Small intestine (tissue), 7 donors: Measurements from ENCODE around the gene TMED7. TPM values are rescaled to one million over a fixed set of nuclear protein-coding genes. Genes with fewer than 3 reads are reported as not detected.
"Not testable (repeated sequence)": the region's sequence is repeated elsewhere in the genome, so short reads cannot be mapped to it uniquely, and the experiment has no call there.

ENCODE experiments used
- DNase-seq, 2 donors: peaks; one replicate each; pipeline versions ENCODE4 v3.0.0 to v3.0.0-alpha.2; 2013
- FAIRE-seq: peaks from 2 replicates; lab custom pipeline; 2012; peaks lifted over from hg19 to GRCh38; lab: Jason Lieb, UNC
- H3K27ac ChIP-seq, 3 donors: one replicate each; pipeline ENCODE4 v1.5.1; 2013; ENCODE audit warnings: low read length in 2 of 3, mild to moderate bottlenecking in 2 of 3, control low read depth in 1 of 3, inconsistent platforms in 1 of 3, low read depth in 1 of 3, moderate library complexity in 1 of 3
- H3K27me3 ChIP-seq, 3 donors: one replicate each; pipeline ENCODE4 v1.6.1; 2013; ENCODE audit warnings: low read length in 3 of 3, inconsistent platforms in 1 of 3; ENCODE audit not compliant: control insufficient read depth in 3 of 3, insufficient read depth in 3 of 3
- H3K36me3 ChIP-seq, 3 donors: one replicate each; pipeline ENCODE4 v1.6.1; 2013; ENCODE audit warnings: low read length in 3 of 3, inconsistent platforms in 1 of 3, low read depth in 1 of 3, mild to moderate bottlenecking in 1 of 3, moderate library complexity in 1 of 3; ENCODE audit not compliant: control insufficient read depth in 3 of 3, insufficient read depth in 2 of 3
- H3K4me1 ChIP-seq, 3 donors: one replicate each; pipeline ENCODE4 v1.6.1; 2013; ENCODE audit warnings: low read length in 2 of 3, inconsistent platforms in 1 of 3, low read depth in 1 of 3, mild to moderate bottlenecking in 1 of 3, moderate library complexity in 1 of 3; ENCODE audit not compliant: control insufficient read depth in 3 of 3, insufficient read depth in 2 of 3
- H3K4me3 ChIP-seq, 3 donors: one replicate each; pipeline ENCODE4 v1.5.1; 2013; ENCODE audit warnings: low read length in 3 of 3, control low read depth in 1 of 3, inconsistent platforms in 1 of 3, low read depth in 1 of 3, mild to moderate bottlenecking in 1 of 3, moderate library complexity in 1 of 3
- H3K9me3 ChIP-seq, 2 donors: one replicate each; pipeline ENCODE4 v1.6.1; 2013; ENCODE audit warnings: low read depth in 1 of 2, low read length in 1 of 2; ENCODE audit not compliant: control insufficient read depth in 2 of 2, insufficient read depth in 1 of 2
- WGBS, 3 donors: extraction: QIAGEN DNeasy Blood & Tissue Kit; methylation state at CpG; one replicate each; pipeline ENCODE4 v1.1.7; 2013; 5-methylcytosine and 5-hydroxymethylcytosine counted together
- polyA plus RNA-seq, 4 donors: library from polyadenylated mRNA; stranded (reverse) in 3 of 4; unstranded in 1 of 4; fragments of 200-250 nt in 3 of 4; fragments of 120-200 nt in 1 of 4; gene quantifications; one replicate each; pipeline versions ENCODE4 v1.2.1 to v1.2.3, GENCODE V29; 2013
- donor health status: healthy with polysubstance abuse.
- donor health status: control.
- donor health status: control.
- donor health status: Bipolar disorder and iron deficiency.
- donor health status: healthy.

Gene TMED7
- polyA plus RNA-seq, 4 donors, result 12.7 to 128 (median 25.7) TPM

GRCh38 chr5:115657881-115658233, 32.0 kb upstream of the TMED7 start:
- H3K27me3 ChIP-seq, result peaks cover 0 to 3% (median 0%) of the 10 kb centered on the region in 3 donors
- FAIRE-seq, result no peak
- no peaks in the 10 kb centered on the region for H3K36me3 ChIP-seq

GRCh38 chr5:115657125-115657880, 31.5 kb upstream of the TMED7 start:
- FAIRE-seq (no peak), DNase-seq (no peak)
- WGBS, 3 donors, result 80 to 89% (median 83%) methylated on average over 2 of the region's 2 CpGs

More at GRCh38 chr5:115657881-115658233, 32.0 kb upstream of the TMED7 start:
- no peaks in the 10 kb centered on the region for H3K9me3 ChIP-seq
- no peak for DNase-seq
- H3K27ac ChIP-seq, result no peak overlapping the region
- 81 to 84% (median 83%) methylated on average over 2 of the region's 2 CpGs for WGBS, 3 donors
- H3K4me3 ChIP-seq, result no peak overlapping the region
- H3K4me1 ChIP-seq, result no peaks in the 10 kb centered on the region

GRCh38 chr5:115656404-115656803, 30.6 kb upstream of the TMED7 start:
- H3K27ac ChIP-seq, result no peak overlapping the region
- no peaks in the 10 kb centered on the region for H3K36me3 ChIP-seq
- 83 to 100% (median 94%) methylated on average over 1 of the region's 1 CpG for WGBS, 3 donors
- H3K27me3 ChIP-seq, result peaks cover 0 to 3% (median 0%) of the 10 kb centered on the region in 3 donors
- H3K4me3 ChIP-seq, result no peak overlapping the region
- DNase-seq (no peak), FAIRE-seq (no peak)
- H3K9me3 ChIP-seq, result no peaks in the 10 kb centered on the region
- H3K4me1 ChIP-seq, result no peaks in the 10 kb centered on the region

More at GRCh38 chr5:115657125-115657880, 31.5 kb upstream of the TMED7 start:
- H3K4me1 ChIP-seq, result no peaks in the 10 kb centered on the region
- H3K27me3 ChIP-seq, result peaks cover 0 to 3% (median 0%) of the 10 kb centered on the region in 3 donors
- H3K4me3 ChIP-seq, result no peak overlapping the region
- no peaks in the 10 kb centered on the region for H3K36me3 ChIP-seq
- H3K27ac ChIP-seq, result no peak overlapping the region
- H3K9me3 ChIP-seq, result no peaks in the 10 kb centered on the region

- WGBS, 3 donors, result 11 to 52% (median 35%) methylated on average over 1 of the region's 1 CpG
- FAIRE-seq (no peak), DNase-seq (no peak)
- H3K4me3 ChIP-seq, result no peak overlapping the region
- no peak overlapping the region for H3K27ac ChIP-seq
- H3K4me1 ChIP-seq, result no peaks in the 10 kb centered on the region
- peaks cover 0 to 3% (median 0%) of the 10 kb centered on the region in 3 donors for H3K27me3 ChIP-seq
- no peaks in the 10 kb centered on the region for H3K9me3 ChIP-seq
- no peaks in the 10 kb centered on the region for H3K36me3 ChIP-seq
Observed at GRCh38 chr5:115655994-115656393, 30.2 kb upstream of the TMED7 start.

- Histone ChIP-seq H3K4me1 (no peaks in the 10 kb centered on the region), H3K27me3 (no peaks in the 10 kb centered on the region), H3K4me3 (no peak overlapping the region), H3K36me3 (no peaks in the 10 kb centered on the region), H3K9me3 (no peaks in the 10 kb centered on the region), H3K27ac (no peak overlapping the region)
- 87 to 95% (median 91%) methylated on average over 1 of the region's 1 CpG for WGBS, 3 donors
- DNase-seq (no peak), FAIRE-seq (no peak)
Observed at GRCh38 chr5:115649541-115649940, 23.7 kb upstream of the TMED7 start.

GRCh38 chr5:115648056-115648455, 22.2 kb upstream of the TMED7 start:
- FAIRE-seq (no peak), DNase-seq (no peak)
- no peaks in the 10 kb centered on the region for H3K36me3 ChIP-seq
- no peaks in the 10 kb centered on the region for H3K4me1 ChIP-seq
- H3K27me3 ChIP-seq, result no peaks in the 10 kb centered on the region
- H3K9me3 ChIP-seq, result no peaks in the 10 kb centered on the region
- WGBS, 3 donors, result 61 to 69% (median 63%) methylated on average over 3 of the region's 3 CpGs
- H3K4me3 ChIP-seq, result no peak overlapping the region
- no peak overlapping the region for H3K27ac ChIP-seq

- H3K27ac ChIP-seq, FAIRE-seq, H3K4me3 ChIP-seq, H3K27me3 ChIP-seq, H3K4me1 ChIP-seq, H3K9me3 ChIP-seq, DNase-seq, H3K36me3 ChIP-seq: not testable (repeated sequence)
- WGBS, 3 donors, result 73 to 76% (median 76%) methylated on average over 5 of the region's 5 CpGs
Observed at GRCh38 chr5:115645386-115645785, 19.6 kb upstream of the TMED7 start.

GRCh38 chr5:115644046-115644445, 18.2 kb upstream of the TMED7 start:
- Histone ChIP-seq H3K9me3 (no peaks in the 10 kb centered on the region), H3K4me3 (no peak overlapping the region), H3K4me1 (no peaks in the 10 kb centered on the region), H3K27me3 (peaks cover 0 to 4% (median 0%) of the 10 kb centered on the region in 3 donors), H3K36me3 (no peaks in the 10 kb centered on the region), H3K27ac (no peak overlapping the region)
- WGBS, 3 donors, result 81 to 86% (median 81%) methylated on average over 2 of the region's 2 CpGs
- DNase-seq (no peak), FAIRE-seq (no peak)
